Neural progenitor cell (in vitro differentiated cells): ENCODE measurements around the gene CLCN6. TPM values are rescaled to one million over a fixed set of nuclear protein-coding genes. Genes with fewer than 3 reads are reported as not detected.

ENCODE experiments used
- DNase-seq: peaks from one replicate; pipeline ENCODE4 v3.0.0-alpha.2; 2016; ENCODE audit warnings: low spot score
- H2AFZ ChIP-seq: fragments of 200-600 bp; sonication (generic); replicated peaks from 2 replicates; pipeline ENCODE4 v1.6.1; 2016; ENCODE audit warnings: antibody characterized with exemption
- H3F3A ChIP-seq: fragments of 200-600 bp; sonication (generic); 2 replicates; pipeline ENCODE4 v1.6.1; 2016; ENCODE audit warnings: antibody characterized with exemption, low read depth
- H3K27ac ChIP-seq: fragments of 200-600 bp; sonication (generic); 2 replicates; pipeline ENCODE4 v1.5.1; 2016; ENCODE audit warnings: mild to moderate bottlenecking
- H3K27me3 ChIP-seq: fragments of 200-600 bp; sonication (generic); 2 replicates; pipeline ENCODE4 v1.6.1; 2016; ENCODE audit warnings: mild to moderate bottlenecking, moderate library complexity
- H3K36me3 ChIP-seq: fragments of 200-600 bp; sonication (generic); 2 replicates; pipeline ENCODE4 v1.5.1; 2016
- H3K4me1 ChIP-seq: fragments of 200-600 bp; sonication (generic); 2 replicates; pipeline ENCODE4 v1.6.1; 2016; ENCODE audit warnings: mixed run types
- H3K4me2 ChIP-seq: fragments of 200-600 bp; sonication (generic); 2 replicates; pipeline ENCODE4 v1.6.1; 2016
- H3K4me3 ChIP-seq: fragments of 200-600 bp; sonication (generic); 2 replicates; pipeline ENCODE4 v1.5.1; 2016
- H3K79me2 ChIP-seq: fragments of 200-600 bp; sonication (generic); 2 replicates; pipeline ENCODE4 v1.6.1; 2016; ENCODE audit warnings: low read depth
- H3K9ac ChIP-seq: fragments of 200-600 bp; sonication (generic); 2 replicates; pipeline ENCODE4 v1.6.1; 2016
- H3K9me3 ChIP-seq: fragments of 200-600 bp; sonication (generic); 2 replicates; pipeline ENCODE4 v1.5.1; 2016; ENCODE audit warnings: low read depth
- H4K20me1 ChIP-seq: fragments of 200-600 bp; sonication (generic); 2 replicates; pipeline ENCODE4 v1.6.1; 2016; ENCODE audit warnings: low read depth
- H3K27ac Mint-ChIP-seq: 3 replicates; pipeline ENCODE4 v1.8.0; 2021; ENCODE audit warnings: mixed read lengths
- H3K27me3 Mint-ChIP-seq: 2 replicates; pipeline ENCODE4 v1.8.0; 2022; ENCODE audit warnings: low read depth, mild to moderate bottlenecking, inconsistent platforms, moderate library complexity, mixed read lengths; ENCODE audit not compliant: insufficient read depth
- H3K36me3 Mint-ChIP-seq: 3 replicates; pipeline ENCODE4 v1.8.0; 2021; ENCODE audit warnings: mixed read lengths
- H3K4me1 Mint-ChIP-seq: 3 replicates; pipeline ENCODE4 v1.8.0; 2021; ENCODE audit warnings: mixed read lengths
- H3K4me3 Mint-ChIP-seq: 3 replicates; pipeline ENCODE4 v1.8.0; 2021; ENCODE audit warnings: mild to moderate bottlenecking, moderate library complexity, mixed read lengths
- H3K9me3 Mint-ChIP-seq: 3 replicates; pipeline ENCODE4 v1.8.0; 2020; ENCODE audit warnings: mixed read lengths
- EZH2 ChIP-seq: fragments of 200-600 bp; sonication (generic); IDR thresholded peaks from 2 replicates; pipeline ENCODE4 v1.6.1; 2017; ENCODE audit warnings: antibody characterized with exemption, mild to moderate bottlenecking, moderate library complexity
- EZH2phosphoT487 ChIP-seq: fragments of 200-600 bp; sonication (generic); IDR thresholded peaks from 2 replicates; pipeline ENCODE4 v1.6.1; 2017; ENCODE audit warnings: antibody characterized with exemption
- total RNA-seq: library from RNA; depleted of rRNA; stranded (reverse); fragments of >200 nt; gene quantifications from 2 replicates; pipeline ENCODE4 v1.2.3, GENCODE V29; 2015; ENCODE audit warnings: low replicate concordance
- TF ChIP-seq, protein P1 (sequence below): fragments of 200-600 bp; sonication (generic); IDR thresholded peaks from 2 replicates; pipeline ENCODE4 v1.5.1; 2017; ENCODE audit warnings: antibody characterized with exemption, mild to moderate bottlenecking

CLCN6 gene
- total RNA-seq, 1 donor from 2014 or later, result 10.3 TPM

DNA sequence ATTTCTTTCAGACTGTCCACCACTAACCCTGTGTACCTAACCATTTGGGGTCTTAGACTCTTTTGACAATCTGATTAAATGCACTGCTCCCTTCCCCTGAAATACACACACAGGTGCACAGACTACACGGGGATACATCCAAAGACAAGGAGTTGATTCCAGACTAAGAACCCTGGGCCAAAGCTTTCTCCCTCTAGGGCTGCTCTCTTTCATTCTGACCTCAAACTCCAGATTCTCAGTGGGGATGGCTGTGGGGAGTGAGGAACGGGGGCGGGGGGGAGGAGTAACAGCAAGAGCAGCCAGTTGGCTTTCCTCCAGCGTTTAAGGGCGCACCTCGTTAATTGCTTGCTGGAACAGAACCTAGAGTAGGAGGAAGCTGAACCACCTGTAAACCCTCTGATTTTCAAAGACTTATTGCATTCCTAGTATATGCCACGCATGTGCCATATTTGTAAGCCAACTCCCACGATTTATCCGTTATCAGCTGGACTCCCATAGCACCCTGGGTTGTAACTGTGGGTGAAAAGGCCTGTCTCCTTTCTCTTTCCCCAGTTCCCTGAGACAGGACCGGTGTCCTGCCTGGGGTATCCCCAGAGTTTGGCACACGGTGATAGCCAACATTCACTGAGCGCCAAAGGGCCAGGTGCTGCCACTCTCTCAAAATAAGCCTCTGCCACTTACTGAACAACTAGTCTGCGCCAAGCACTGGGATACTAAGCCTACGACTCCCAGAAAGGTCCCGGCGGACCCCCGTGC is 1.1 kb upstream of the CLCN6 start:
- peak overlapping the region; percentile 49 for H3K9ac ChIP-seq
- peaks cover 60% of the 10 kb centered on the region for H3K4me1 Mint-ChIP-seq
- H3K27me3 ChIP-seq, result no peaks in the 10 kb centered on the region
- H3K36me3 Mint-ChIP-seq, result peaks cover 12% of the 10 kb centered on the region
- peaks cover 5% of the 10 kb centered on the region for H3K36me3 ChIP-seq
- no peaks in the 10 kb centered on the region for H3K9me3 Mint-ChIP-seq
- peak overlapping the region; percentile 78 for H3K4me3 ChIP-seq
- peak overlapping the region; percentile 85 for H2AFZ ChIP-seq
- peak overlapping the region; percentile 40 for H3K27ac ChIP-seq
- H3F3A ChIP-seq, result peaks cover 38% of the 10 kb centered on the region
- H3K27me3 Mint-ChIP-seq, result peaks cover 2% of the 10 kb centered on the region
- H3K27ac Mint-ChIP-seq, result no peak overlapping the region
- peak overlapping the region; percentile 96 for H3K4me3 Mint-ChIP-seq
- H3K4me1 ChIP-seq, result peaks cover 40% of the 10 kb centered on the region
- peaks cover 30% of the 10 kb centered on the region for H4K20me1 ChIP-seq
- H3K79me2 ChIP-seq, result peaks cover 49% of the 10 kb centered on the region
- TF ChIP-seq, protein P1, sequence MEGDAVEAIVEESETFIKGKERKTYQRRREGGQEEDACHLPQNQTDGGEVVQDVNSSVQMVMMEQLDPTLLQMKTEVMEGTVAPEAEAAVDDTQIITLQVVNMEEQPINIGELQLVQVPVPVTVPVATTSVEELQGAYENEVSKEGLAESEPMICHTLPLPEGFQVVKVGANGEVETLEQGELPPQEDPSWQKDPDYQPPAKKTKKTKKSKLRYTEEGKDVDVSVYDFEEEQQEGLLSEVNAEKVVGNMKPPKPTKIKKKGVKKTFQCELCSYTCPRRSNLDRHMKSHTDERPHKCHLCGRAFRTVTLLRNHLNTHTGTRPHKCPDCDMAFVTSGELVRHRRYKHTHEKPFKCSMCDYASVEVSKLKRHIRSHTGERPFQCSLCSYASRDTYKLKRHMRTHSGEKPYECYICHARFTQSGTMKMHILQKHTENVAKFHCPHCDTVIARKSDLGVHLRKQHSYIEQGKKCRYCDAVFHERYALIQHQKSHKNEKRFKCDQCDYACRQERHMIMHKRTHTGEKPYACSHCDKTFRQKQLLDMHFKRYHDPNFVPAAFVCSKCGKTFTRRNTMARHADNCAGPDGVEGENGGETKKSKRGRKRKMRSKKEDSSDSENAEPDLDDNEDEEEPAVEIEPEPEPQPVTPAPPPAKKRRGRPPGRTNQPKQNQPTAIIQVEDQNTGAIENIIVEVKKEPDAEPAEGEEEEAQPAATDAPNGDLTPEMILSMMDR, result no peak
- TF ChIP-seq EZH2phosphoT487 (no peak), EZH2 (no peak)
- no peaks in the 10 kb centered on the region for H3K9me3 ChIP-seq
- DNase-seq, result peak; percentile 28
- H3K4me2 ChIP-seq, result peak overlapping the region; percentile 88

DNA sequence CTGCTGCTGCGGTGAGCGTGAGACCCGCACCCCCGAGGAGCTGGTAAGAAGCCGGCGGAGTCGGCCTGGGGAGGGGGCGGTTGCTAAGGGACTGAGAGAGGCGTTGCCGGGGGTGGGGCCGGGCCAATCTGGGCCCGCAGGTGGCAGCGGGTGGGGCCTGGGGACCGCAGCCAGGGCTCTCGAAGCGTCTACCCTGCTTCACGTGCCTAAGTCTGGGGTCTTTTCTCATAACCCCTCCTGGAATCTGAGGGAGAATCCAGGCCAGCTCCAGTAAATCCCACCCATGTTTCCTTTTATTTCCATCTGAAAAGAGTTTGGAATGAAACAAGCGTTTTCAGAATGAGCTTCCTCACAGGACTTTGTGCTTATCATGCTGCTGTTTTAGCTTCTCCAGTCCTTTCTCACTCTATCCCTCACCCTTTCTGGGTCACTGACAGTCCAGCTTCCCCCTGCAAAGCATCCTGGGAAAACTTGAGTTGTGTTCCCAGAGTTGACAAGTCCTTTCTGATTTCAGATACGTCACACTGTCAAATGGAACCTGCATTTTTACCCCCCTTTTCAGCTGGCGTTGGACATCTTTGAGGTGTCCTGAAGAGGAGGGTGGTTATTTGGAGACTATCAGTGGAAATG is 431 bp downstream of the CLCN6 start:
- Histone ChIP-seq H3K27ac (peak overlapping the region; percentile 87), H3K79me2 (peaks cover 53% of the 10 kb centered on the region), H3K9me3 (no peaks in the 10 kb centered on the region), H3K4me2 (peak overlapping the region; percentile 98), H3K4me3 (peak overlapping the region; percentile 78), H3K9ac (peak overlapping the region; percentile 74), H3K4me1 (peaks cover 40% of the 10 kb centered on the region), H4K20me1 (peaks cover 39% of the 10 kb centered on the region), H3F3A (peaks cover 38% of the 10 kb centered on the region), H2AFZ (peak overlapping the region; percentile 51), H3K27me3 (no peaks in the 10 kb centered on the region), H3K36me3 (peaks cover 5% of the 10 kb centered on the region)
- peak overlapping the region; percentile 90 for H3K27ac Mint-ChIP-seq
- peaks cover 57% of the 10 kb centered on the region for H3K4me1 Mint-ChIP-seq
- no peaks in the 10 kb centered on the region for H3K27me3 Mint-ChIP-seq
- H3K36me3 Mint-ChIP-seq, result peaks cover 6% of the 10 kb centered on the region
- TF ChIP-seq, protein P1, result no peak
- TF ChIP-seq EZH2phosphoT487 (no peak), EZH2 (no peak)
- no peak for DNase-seq
- no peaks in the 10 kb centered on the region for H3K9me3 Mint-ChIP-seq
- H3K4me3 Mint-ChIP-seq, result peak overlapping the region; percentile 96

DNA sequence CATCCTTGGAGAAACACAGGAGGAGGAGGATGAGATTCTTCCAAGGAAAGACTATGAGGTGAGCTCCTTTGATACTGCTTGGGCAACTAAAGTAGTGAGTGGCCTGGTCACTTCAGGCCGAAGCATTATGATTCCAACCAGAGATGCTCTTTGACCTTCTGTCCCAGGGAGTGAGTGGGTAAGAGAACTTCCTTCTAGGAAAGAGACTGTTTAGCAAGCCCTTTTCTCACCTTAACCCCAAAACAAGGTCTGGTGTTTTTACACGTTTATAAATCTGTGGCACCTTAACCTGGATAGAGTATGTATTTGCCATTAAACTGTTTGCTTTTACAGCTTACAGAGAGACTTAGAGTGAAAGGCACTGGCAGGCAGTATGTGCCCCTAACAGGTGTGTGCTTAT is 1.1 kb downstream of the CLCN6 start:
- H3K27me3 ChIP-seq, result no peaks in the 10 kb centered on the region
- peak overlapping the region; percentile 78 for H3K4me3 ChIP-seq
- peaks cover 5% of the 10 kb centered on the region for H3K36me3 ChIP-seq
- H3K36me3 Mint-ChIP-seq, result peaks cover 8% of the 10 kb centered on the region
- H3F3A ChIP-seq, result peaks cover 38% of the 10 kb centered on the region
- H3K9me3 ChIP-seq, result no peaks in the 10 kb centered on the region
- H3K27ac Mint-ChIP-seq, result no peak overlapping the region
- peaks cover 59% of the 10 kb centered on the region for H3K79me2 ChIP-seq
- peaks cover 38% of the 10 kb centered on the region for H3K4me1 ChIP-seq
- H2AFZ ChIP-seq, result no peak overlapping the region
- no peak overlapping the region for H3K27ac ChIP-seq
- no peak for DNase-seq
- peaks cover 44% of the 10 kb centered on the region for H4K20me1 ChIP-seq
- H3K9ac ChIP-seq, result no peak overlapping the region
- no peak for TF ChIP-seq EZH2phosphoT487
- TF ChIP-seq, protein P1, result no peak
- no peak for TF ChIP-seq EZH2
- H3K27me3 Mint-ChIP-seq, result no peaks in the 10 kb centered on the region
- peaks cover 53% of the 10 kb centered on the region for H3K4me1 Mint-ChIP-seq
- H3K4me2 ChIP-seq, result peak overlapping the region; percentile 98
- peak overlapping the region; percentile 96 for H3K4me3 Mint-ChIP-seq
- H3K9me3 Mint-ChIP-seq, result no peaks in the 10 kb centered on the region
